Skin of body (tissue), 2 donors: ENCODE data around the gene IFTAP. TPM values are rescaled to one million over a fixed set of nuclear protein-coding genes. Genes with fewer than 3 reads are reported as not detected.

Experiments
- DNase-seq: peaks from one replicate; lab custom pipeline; 2025; lab: John Stamatoyannopoulos, UW
- total RNA-seq: library from RNA; depleted of rRNA; stranded (reverse); fragments of >200 nt; gene quantifications from one replicate; pipeline ENCODE4 v1.2.3, GENCODE V29; 2014

The IFTAP gene
- total RNA-seq, 1 donor from 2014 or later, result 28.7 TPM

- no peak for DNase-seq
Measured at GRCh38 chr11:36703055-36703404, 108.7 kb downstream of the IFTAP start.

Other genes starting within 250 kb of the IFTAP start
- gene TRAF6, start 84.2 kb upstream of the IFTAP start, total RNA-seq, result 10.0 TPM
- gene RAG1, start 26.5 kb upstream of the IFTAP start, total RNA-seq, result 0.99 TPM
- gene RAG2, start 3.7 kb downstream of the IFTAP start, total RNA-seq, result 0.30 TPM